OCI-M1 (cell line): ENCODE measurements around the gene FOXL1.

Experiments
- DNase-seq: peaks from one replicate; lab custom pipeline; 2025; lab: John Stamatoyannopoulos, UW

Gene FOXL1

GRCh38 chr16:86608301-86608747, 30.0 kb downstream of the FOXL1 start:
- DNase-seq = no peak

GRCh38 chr16:86609115-86609514, 30.8 kb downstream of the FOXL1 start:
- DNase-seq = no peak

GRCh38 chr16:86609661-86610060, 31.3 kb downstream of the FOXL1 start:
- no peak for DNase-seq

- DNase-seq = no peak
Measured at GRCh38 chr16:86610779-86611524, 32.6 kb downstream of the FOXL1 start.

- no peak for DNase-seq
Measured at GRCh38 chr16:86611525-86611855, 33.1 kb downstream of the FOXL1 start.

- DNase-seq = no peak
Measured at GRCh38 chr16:86611941-86612340, 33.6 kb downstream of the FOXL1 start.

GRCh38 chr16:86614699-86615098, 36.4 kb downstream of the FOXL1 start:
- DNase-seq = no peak

- DNase-seq = no peak
Measured at GRCh38 chr16:86616906-86617305, 38.6 kb downstream of the FOXL1 start.

- no peak for DNase-seq
Measured at GRCh38 chr16:86618431-86619238, 40.3 kb downstream of the FOXL1 start.

- no peak for DNase-seq
Measured at GRCh38 chr16:86619239-86619794, 41.0 kb downstream of the FOXL1 start.

- DNase-seq = no peak
Measured at GRCh38 chr16:86620184-86620583, 41.8 kb downstream of the FOXL1 start.

- no peak for DNase-seq
Measured at GRCh38 chr16:86621966-86622365, 43.6 kb downstream of the FOXL1 start.

- DNase-seq = no peak
Measured at GRCh38 chr16:86622700-86623615, 44.6 kb downstream of the FOXL1 start.

- no peak for DNase-seq
Measured at GRCh38 chr16:86625029-86625428, 46.7 kb downstream of the FOXL1 start.

GRCh38 chr16:86625821-86626220, 47.5 kb downstream of the FOXL1 start:
- DNase-seq = no peak

GRCh38 chr16:86626284-86626683, 47.9 kb downstream of the FOXL1 start:
- DNase-seq = no peak

- DNase-seq = no peak
Measured at GRCh38 chr16:86626966-86627365, 48.6 kb downstream of the FOXL1 start.

- no peak for DNase-seq
Measured at GRCh38 chr16:86628614-86629013, 50.3 kb downstream of the FOXL1 start.

- no peak for DNase-seq
Measured at GRCh38 chr16:86630471-86630870, 52.1 kb downstream of the FOXL1 start.

- no peak for DNase-seq
Measured at GRCh38 chr16:86631444-86631843, 53.1 kb downstream of the FOXL1 start.
